Activated T-helper 9 cell treated with anti-CD3 and anti-CD28 coated beads, Interleukin-2, amount 50 U/mL, for 16 hours (primary cell): ENCODE data around the gene WDR72.
"Not testable (repeated sequence)": the region's sequence is repeated elsewhere in the genome, so short reads cannot be mapped to it uniquely, and the experiment has no call there.

Experiments used
- DNase-seq: peaks from one replicate; pipeline ENCODE4 v3.0.0-alpha.2; 2020; ENCODE audit warnings: low read depth

Gene WDR72

DNA sequence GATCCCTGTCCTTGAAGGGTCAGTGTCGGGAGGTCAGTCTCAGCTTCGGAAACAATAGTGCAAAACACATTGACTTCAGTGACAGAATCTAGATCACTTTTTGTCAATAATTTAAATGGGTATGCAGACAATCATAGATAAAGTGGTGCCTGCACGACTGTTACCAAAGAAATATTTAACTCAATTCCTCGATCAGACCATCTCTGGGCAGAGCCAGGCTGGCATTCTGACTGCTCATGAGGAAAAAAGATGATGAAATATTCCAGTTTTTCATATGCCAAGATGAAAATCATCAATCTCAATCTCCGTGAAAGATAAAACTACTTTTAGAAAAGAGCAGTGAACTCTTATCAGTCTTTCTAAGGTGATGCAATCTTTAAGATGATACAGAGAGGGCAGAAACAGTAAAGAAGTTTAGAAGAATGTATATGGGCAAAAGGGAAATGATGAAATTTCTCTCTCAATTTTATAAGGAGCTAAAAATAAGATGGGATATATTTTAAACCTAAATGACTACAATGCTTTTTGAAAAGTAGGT is 169.9 kb downstream of the WDR72 start:
- no peak for DNase-seq

DNA sequence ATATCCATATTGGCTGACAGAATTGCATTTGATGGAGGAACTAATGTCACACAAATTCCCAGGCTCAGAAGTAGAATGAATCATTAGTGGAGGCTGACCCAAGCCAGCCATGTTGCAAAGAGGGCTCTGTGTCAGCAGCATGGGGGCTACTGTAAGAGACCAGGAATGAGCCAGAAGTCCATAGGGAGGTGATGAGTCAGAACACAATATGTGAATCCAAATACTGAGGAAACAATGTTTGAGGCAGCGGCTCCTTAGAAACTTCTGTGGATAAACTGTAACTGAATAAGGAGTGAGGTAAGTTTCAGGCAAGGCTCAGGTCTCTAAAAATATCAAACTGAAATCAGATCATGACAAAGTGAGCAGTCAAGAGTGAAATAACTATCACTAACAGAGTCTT is 170.7 kb downstream of the WDR72 start:
- DNase-seq = no peak

DNA sequence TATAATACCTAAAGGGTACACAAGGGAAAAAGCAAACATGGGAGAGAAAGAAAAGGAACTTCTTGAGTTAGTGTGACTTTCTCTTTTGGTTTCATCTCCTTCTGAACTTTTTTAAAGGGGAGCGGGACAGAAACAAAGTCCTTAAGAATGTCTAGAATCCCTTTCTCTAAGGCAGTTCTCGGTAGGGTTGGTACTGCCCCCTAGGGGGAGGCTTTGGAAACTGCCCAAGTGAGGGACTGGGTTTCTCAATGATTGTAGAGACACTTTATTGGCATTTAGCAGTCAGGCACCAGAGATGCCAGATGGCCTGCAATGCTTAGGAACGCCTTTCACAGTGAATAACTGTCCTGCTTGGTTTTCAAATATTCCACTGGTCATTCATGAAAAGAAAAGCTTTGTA is 172.7 kb downstream of the WDR72 start:
- no peak for DNase-seq

DNA sequence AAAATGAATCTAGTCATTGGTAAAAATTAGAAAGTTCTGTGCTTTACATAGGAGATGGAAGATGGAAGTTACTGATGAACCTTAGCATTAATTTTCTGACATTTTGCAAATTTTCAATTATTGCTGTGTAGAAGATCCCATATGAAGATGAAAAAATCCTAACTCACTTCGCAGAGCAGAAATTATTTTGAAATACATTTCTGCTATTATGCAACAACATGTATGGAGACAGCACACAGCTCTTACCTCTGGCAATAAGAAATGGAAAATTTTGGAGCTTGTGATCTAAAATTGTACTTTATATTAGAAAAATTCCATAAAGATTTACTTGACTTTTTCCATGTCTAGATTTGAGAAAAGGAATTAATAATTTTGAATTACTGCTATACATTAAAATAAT is 177.9 kb downstream of the WDR72 start:
- DNase-seq = no peak

DNA sequence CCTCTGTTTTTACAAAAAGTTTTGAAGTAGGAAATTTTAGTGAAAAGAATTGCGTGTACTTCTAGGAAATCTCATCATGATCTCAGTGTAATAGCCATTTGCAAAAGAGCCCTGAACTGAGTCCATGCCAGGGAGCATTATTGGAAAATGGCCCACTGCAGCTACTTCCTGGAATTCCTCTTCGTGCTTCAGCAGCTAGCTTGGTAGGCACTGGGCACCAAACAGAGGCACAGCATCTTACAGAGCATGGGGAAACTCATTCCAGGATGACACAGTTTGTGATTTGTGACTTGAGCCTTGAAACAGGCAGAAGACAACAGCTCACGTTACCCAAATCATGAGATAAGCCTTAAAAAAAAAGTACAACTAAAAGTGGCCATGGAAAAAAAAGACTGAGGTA is 179.1 kb downstream of the WDR72 start:
- no peak for DNase-seq

DNA sequence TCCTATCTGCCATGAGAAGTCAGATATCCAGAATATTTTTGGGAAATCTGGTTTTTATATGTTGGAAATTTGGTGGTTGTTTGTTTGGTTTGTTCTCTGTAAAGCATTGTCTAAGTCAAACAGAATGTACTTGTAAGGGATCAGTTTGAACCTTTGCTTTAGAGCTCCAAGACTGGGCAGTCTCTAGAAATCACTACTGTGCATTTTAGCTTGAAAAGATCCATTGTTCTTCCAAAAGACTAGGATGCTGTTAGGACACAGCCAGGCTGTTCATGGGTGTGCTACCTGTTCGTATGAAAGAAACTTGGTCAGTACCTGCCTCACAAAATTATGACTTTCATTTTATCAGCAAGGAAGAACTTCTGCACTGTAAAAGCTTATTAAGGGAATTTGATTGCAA is 182.6 kb downstream of the WDR72 start:
- no peak for DNase-seq

DNA sequence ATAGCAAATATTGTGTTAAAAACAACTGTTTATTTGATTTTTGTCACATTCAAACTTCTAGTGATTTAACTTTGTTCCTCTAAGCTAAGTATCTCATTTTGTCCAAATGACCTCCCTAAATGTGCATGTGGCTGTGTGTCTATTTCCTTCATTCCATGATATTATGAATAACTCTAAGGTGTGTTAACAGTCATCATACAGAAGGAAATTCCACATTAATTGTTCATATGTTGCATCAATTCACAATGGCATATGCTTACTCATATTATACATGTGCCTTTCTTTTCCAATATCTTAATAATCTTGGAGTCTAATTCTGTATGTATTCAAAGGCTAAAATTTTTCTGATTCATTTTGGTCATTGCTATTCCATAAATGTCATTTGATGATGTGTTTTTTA is 186.4 kb downstream of the WDR72 start:
- DNase-seq = no peak

DNA sequence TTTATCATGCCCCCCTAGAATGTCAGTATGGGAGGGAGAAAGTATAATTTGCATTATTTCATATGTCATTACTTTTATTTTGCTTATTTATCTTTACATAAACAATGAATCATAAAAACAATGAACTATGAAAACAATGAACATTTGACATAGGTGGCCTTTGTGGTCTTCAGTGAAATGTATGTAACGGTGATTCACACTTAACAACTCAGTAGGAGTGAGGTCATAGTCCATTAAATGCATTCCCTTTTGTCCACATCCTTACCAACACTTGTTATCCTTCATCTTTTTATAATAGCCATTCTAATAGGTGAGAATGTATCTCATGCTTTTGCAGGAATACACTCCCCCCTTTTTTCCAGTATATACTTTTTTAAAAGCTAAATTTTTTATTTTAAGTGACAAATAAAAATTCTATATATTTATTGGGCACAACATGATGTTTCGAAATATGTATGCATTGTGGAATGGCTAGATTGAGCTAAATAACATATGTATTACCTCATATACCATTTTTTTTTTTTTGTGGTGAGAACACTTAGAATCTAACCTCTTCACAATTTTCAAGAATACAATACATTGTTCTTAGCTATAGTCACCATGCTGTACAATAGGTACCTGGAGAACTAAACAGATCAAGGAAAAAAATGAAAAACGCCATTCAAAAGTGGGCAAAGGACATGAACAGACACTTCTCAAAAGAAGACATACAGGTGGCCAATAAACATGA is 189.5 kb downstream of the WDR72 start:
- no peak for DNase-seq

DNA sequence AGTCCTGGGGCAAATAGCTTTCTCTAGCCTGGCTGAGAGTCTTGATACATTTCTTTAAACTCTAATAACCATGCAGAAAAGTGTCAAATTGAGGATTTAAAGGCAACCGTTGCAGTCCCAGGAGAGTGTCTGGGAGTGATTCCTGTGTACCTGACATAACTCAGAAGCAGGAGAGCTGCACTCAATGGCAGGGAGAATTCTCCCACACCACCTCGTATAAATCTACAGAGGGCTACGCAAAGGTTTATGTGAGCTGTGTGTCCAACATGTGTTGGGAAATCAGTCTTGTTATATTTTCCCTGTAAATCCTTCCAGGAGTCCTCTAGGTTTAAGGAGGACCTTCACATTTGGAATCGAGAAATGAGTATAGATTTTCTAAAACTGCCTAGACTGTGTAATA is 192.6 kb downstream of the WDR72 start:
- DNase-seq = no peak

DNA sequence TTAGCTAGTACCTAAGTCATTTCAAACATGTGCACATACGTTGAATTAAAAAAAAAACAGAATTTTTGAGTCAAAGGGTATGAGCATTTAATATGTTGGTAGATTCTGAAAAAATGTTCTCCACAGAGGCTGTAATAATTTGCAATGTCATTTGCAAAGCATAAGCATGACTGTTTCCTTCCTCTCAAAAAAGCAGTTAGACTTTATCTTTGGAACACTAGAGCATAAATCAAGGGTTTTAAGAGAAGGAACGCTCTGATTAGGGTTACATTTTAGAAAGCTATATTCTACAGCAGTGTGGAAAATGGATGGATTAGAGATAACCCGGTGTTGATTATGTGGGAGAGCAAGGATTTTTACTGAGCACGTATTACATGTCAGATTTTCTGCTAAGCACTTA is 193.7 kb downstream of the WDR72 start:
- no peak for DNase-seq

DNA sequence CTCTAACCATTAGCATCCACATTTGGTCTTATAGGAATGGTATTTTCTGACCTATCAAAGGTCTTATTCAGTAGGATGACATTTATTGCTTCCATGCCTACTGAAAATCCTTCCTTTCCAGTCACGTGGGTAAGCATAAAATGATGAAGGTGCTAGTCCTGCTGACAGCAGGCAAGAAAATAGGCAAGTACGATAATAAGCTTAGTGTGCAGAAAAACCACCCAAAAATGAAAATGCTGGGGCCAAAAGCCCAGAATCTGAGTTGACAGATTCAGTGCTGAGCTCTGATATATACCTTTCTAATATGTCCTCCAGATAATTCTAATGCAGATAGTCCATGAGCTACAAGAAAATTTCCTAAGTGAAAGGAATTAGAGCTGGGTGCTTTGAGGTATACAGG is 194.8 kb downstream of the WDR72 start:
- DNase-seq = no peak

DNA sequence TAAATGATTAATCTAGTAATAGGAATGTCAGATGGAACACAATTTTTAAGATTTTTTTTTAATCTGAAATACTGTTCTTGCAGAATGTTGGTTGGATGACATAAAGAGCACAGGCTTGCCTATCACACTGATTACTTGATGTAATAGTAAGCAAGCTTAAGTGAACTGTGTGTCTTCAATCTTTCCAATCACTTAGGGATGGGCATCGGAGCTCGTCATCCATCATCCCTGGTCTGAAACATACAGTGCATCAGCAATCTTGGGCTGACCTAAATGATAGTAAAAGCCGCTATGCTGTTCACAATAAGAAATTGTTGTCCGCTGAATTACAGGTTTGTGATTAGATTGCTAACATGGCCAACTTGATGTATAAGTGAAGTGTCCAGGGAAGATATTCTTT is 195.8 kb downstream of the WDR72 start:
- DNase-seq = no peak

DNA sequence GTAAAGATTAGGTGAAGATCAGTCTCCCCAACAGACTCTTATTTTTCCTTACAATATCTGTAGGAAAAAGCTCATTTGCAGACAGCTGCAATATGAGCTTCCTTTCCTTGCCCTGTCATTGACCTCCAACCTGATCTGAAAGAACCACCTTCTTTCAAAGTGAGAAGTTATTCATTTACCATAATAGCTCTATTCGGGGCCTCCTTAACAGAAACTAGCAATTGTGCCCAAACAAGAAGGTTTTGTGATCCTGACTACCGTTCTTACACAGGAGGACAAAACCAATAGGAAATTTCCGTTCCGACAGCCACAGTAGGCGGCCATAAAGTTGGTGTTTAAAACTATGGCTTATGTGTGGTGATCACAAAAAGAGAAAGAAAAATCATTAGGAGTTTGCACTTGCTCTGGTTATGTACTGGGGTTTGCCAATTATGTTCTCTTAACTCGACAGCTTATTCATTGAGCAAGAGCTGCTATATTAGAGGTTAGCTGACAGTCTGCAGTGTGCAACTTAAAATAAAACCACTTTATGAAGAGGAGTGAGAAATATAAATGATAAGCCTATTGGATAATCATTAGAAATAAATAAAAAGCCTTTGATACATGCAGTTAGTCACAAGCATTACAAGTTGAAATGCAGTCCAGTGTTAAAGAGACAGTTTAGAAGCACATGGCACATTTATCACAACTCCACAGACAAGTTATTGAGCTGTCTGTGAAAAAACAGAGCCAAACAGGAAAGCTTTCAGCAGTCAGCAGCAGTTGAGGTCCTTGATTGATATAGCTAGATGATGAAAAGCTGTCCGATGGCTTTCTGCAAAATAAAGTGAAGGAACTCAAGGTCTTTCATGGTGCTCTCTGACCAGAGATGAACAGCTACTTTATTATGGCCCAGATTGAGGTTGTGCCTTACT is 199.8 kb downstream of the WDR72 start:
- no peak for DNase-seq

DNA sequence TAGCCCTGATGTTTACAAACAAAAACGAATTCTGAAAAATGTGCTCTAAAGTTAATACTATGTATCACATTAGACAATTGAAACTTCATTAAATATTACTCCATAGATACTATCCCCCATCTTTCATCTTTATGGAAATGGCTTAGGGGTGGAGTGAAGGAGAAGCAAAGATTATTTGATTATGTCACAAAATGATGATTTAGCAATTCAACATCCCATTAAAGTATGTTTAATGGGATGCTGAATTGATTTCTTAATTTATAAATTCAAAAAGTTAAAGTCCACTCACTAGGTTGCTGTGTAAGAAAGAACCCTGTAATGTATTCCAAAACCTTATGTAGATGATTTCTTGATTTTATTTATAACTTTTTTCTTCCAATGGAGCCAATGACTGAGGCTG is 201.1 kb downstream of the WDR72 start:
- DNase-seq = no peak

DNA sequence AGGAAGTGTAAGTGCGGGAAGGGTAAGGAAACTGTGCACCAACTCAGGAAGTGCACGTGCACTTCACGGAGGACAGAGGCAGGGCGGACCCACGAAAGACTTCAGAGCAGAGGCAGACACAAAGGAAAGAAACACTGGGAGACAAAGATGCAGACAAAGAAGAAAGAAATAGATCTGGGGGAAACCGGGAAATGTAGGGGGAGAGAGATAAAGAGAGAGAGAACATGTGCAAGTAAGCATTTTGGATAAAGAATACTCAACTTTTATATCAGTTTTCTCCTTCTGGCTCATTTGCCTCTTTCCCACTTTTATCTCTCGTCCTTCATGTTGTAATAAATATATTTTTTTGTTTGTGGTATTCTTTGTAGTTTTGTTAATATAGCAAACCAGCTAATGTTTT is 204.2 kb downstream of the WDR72 start:
- DNase-seq = no peak

DNA sequence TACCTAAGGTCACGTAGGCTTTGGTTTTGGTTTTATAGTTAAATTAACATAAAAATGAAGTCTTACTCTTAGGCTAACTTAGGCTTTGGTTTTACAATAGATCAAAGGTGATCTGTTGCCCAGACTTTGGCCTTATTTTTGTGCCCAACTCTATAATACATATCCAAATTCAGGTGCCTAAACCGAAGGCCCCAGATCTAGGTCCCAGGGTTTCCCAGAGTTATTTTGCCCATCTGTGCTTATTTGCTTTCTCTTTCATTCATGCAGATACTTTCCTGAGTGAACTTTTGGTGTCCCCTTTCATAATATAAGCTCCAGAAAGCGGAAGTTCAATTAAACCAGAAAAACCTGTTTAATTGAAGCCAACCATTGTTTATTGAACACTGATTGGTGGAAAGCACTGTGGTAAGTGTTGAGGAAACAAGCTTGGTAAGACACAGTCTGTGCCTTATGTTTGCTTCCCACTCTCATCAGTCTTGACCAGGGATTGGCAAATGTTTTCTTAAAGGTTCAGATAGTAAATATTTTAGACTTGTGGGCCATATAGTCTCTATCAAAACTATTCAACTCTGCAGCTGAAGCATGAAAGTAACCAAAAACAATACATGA is 209.7 kb downstream of the WDR72 start:
- DNase-seq = no peak

DNA sequence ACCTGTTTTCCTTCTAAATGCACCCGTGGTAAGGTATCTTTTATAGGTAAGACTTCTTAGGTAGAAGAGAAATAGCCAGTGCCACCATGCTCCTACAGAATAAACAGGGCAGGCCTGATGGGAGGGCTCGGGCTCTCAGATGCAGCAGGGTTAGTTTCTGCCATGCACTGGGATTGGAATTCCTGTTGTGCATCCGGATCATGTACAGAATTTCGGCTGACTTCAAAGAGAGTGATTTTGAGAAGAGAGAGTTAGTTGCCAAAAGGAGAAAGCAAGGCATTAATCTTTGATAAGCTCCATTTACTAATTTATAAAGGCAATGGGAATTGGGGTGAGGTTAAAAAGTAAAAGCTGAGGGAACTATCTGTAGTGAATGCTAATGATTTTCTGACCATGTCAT is 211.2 kb downstream of the WDR72 start:
- DNase-seq = no peak

DNA sequence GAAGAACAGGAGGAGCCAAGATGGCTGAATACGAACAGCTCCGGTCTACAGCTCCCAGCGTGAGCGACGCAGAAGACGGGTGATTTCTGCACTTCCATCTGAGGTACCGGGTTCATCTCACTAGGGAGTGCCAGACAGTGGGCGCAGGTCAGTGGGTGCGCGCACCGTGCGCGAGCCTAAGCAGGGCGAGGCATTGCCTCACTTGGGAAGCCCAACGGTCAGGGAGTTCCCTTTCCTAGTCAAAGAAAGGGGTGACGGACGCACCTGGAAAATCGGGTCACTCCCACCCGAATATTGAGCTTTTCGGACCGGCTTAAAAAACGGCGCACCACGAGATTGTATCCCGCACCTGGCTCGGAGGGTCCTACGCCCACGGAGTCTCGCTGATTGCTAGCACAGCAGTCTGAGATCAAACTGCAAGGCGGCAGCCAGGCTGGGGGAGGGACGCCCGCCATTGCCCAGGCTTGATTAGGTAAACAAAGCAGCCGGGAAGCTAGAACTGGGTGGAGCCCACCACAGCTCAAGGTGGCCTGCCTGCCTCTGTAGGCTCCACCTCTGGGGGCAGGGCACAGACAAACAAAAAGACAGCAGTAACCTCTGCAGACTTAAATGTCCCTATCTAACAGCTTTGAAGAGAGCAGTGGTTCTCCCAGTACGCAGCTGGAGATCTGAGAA is 218.7 kb downstream of the WDR72 start:
- DNase-seq = not testable (repeated sequence)

DNA sequence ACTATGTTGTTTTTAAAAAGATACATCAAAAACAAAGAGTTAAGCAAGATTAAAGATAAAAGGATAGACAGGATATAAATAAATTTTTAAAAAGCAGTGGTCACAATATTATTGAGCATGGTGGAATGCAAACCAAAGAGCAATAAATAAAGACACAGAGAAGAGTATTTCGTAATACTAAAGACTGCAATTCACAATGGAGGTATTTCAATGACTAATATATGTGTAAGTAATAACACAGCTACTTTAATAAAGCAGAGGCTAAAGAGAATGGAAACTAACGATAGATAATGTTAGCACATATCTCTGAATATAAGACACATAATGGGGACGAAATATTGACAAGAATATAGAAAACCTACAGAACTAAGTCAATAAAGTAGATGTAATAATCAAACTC is 219.6 kb downstream of the WDR72 start:
- DNase-seq = no peak

DNA sequence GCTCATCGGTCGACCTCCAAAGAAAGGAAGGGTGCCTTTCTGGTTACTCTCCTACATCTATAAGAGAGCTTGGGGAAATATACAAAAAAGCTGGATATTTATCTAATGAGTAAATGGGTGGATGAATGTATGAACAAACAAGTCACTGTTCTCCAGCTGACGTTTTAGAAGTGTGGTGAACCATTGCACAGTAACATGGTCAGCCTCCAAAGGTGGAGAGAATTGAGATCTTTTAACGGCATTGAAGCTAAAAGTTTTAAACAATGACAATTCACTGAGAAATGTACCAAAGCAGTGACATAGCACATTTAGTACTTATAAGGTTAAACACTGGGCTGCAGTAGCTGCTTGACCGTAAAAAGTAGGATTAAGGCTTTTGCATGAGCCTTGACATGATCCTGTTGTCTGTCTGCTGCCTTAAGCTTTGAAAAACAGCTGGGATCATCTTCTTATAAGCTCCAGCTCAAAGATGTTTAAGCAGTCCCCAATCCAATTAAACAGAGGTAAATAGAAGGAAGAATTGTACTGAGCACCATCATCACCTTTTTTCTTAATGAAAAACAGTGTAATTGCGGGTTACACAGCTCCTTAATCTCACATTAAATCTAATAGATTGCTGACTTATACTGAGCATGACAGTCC is 222.9 kb downstream of the WDR72 start:
- no peak for DNase-seq

DNA sequence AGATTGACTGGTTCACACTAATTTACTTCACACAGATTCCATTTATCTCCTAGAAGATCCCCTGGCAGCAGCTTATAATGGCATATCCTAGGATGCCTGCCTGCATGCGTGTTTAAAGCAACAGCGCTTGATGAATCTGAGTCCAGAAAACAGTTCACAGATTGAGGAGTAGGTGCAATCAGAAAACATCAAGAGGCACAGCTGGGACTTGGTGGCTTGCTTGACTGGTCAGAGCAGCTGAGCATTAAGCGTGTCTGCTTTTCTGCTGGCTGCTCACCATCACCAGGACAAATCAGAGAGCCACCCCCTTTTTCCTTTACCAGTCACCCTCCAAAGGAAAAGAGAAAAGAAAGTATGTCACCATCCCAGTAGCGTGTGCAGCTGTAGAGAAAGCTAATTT is 223.6 kb downstream of the WDR72 start:
- no peak for DNase-seq
